Dermis microvascular lymphatic vessel endothelial cell (primary cell): ENCODE measurements around the gene SIM2. TPM values are rescaled to one million over a fixed set of nuclear protein-coding genes. Genes with fewer than 3 reads are reported as not detected.
A peak's percentile ranks its signal among the peaks of the same experiment; 100 is the strongest.

ENCODE experiments used
- DNase-seq, 2 donors: peaks; one replicate each; pipeline versions ENCODE4 v3.0.0 to v3.0.0-alpha.2; 2010; ENCODE audit warnings: low read depth in 2 of 2
- total RNA-seq: library from RNA; depleted of rRNA; stranded (reverse); fragments of >200 nt; gene quantifications from 2 replicates; pipeline ENCODE4 v1.2.1, GENCODE V29; 2014

The SIM2 gene
- total RNA-seq, 1 donor from 2014 or later = not detected

DNA sequence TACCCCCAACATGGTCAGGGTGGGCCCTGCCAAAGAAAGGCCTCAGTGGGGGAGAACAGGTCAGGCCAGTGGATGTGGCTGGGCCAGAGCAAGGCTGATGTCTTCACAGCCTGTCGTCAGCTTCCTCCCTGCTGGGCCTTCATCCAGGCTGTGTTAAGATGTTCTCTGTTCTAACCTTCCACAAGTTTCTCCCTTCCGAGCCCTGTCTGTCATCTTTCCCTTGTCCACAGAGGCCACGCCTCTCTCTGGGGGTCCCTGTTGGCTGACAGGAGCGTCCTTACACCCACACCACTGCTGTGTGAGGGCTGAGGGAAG, 36.2 kb downstream of the SIM2 start:
- no peak for DNase-seq

DNA sequence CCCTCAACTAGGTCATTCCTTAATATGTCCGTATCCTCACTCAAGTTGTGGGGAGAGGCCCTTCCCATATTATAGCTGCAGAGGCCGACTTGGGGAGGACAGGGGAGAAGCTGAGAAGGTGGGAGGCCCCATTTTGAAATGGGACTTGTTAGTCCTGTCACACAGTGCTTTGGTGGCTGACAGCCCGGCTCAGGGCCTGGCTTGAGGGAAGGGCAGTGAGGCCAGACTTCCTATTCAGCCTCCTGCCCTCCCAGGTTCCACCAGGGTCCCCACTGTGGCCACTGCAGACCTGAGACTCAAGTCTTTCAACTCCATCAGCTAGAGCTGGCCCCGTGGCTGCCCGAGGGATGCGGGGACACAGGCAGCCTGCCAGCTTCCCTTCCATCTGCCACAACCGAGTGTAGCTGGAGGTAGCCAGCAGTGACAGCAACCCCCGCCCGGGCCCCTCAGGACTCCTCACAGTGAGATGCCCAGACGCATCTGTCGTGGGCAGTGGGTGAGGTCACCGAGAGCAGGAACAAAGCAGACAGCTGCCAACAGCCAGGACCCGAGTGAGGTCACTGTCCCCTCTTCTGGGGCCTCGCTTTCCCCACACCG, 36.9 kb downstream of the SIM2 start:
- DNase-seq = no peak

DNA sequence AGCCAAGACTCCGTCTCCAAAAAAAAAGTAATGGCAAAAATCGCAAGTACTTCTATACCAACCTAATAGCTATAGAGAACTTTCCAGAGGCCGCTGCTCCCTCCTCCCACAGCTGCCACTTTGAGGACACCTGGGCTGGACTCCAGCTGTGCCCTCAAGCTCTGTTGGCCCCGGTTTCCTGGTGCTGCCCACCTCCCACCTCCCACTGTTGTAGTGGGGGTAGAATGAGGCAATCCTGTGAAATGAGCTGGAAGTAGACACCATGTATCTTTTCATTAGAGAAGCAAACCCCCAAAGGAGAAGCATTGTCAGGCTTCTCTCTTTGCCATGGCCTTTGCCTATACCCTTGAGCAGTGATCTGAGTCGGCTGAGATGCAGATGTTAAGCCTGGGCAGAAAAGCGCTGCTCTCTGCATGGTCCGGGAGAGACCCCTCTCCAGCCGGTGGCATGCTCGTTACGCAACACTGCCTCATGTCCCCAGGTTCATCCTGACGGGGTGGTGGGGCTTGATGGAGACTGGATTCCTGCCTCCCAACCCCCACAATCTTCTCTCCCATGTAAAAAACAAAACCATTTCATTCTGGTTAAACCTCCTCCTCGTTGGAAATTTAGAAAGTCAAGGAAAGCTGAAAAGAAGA, 39.7 kb downstream of the SIM2 start:
- no peak for DNase-seq

DNA sequence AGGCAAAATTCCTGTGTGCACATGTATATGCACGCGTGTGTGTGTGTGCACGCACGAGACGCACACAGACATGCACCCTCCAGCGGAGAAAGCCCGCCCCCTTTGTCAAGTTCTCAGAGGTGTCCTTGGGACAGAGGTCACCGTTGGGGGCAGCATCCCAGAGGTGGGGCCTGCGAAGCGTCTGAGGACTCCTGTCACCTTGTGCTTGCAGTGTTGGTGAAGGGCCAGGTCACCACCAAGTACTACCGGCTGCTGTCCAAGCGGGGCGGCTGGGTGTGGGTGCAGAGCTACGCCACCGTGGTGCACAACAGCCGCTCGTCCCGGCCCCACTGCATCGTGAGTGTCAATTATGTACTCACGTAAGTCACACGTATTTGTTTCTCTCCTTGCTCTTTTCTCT, 42.6 kb downstream of the SIM2 start:
- no peak for DNase-seq

DNA sequence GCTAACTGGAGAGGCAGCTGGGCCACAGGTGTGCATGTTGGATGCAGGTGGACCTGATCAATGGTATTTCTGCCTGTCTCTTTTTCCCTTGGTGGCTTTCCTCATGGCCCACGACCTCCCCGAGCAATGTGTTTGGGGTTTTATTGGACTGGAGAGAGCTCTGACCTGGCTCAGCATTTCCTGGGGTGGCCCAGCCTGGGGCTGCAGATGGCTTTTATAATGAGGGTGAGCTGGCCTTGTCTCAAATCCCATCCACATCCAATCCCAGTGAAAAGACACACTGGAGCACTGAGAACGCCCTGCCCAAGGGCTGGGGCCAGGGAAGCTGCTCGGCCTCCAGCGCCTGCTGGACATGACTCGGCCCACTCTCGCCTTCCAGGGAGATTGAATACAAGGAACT, 44.1 kb downstream of the SIM2 start:
- no peak for DNase-seq

DNA sequence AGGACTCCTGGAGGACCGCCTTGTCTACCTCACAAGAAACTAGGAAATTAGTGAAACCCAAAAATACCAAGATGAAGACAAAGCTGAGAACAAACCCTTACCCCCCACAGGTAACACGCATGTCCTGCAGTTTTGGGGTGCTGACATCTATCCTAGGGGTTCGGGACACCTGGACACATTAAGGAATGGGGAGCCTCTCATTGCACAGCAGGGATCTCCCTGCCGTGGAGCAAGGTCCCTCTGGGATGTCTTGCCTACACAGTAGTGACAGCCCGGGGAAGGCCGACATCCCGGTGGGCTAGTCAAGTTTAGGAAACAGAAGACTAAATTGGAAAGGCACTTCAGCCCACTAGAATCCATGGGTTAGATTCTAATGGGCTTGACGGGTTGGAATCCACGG, 44.5 kb downstream of the SIM2 start:
- no peak for DNase-seq

DNA sequence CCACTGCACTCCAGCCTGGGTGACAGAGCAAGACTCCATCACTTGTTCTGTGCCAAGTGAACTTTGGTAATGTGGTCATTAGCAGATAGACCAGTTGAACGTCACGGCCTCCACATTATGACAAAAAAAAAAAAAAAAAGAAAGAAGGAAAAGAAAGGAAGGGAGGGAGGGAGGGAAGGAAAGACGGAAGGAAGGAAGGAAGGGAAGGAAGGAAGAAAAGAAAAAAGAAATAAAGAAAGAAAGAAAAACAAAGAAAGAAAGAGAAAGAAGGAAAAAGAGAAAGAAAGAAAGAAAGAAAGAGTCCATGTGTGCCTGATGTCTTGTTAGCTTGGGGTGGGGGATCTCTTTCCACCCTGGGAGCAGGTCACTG, 45.3 kb downstream of the SIM2 start:
- no peak for DNase-seq

DNA sequence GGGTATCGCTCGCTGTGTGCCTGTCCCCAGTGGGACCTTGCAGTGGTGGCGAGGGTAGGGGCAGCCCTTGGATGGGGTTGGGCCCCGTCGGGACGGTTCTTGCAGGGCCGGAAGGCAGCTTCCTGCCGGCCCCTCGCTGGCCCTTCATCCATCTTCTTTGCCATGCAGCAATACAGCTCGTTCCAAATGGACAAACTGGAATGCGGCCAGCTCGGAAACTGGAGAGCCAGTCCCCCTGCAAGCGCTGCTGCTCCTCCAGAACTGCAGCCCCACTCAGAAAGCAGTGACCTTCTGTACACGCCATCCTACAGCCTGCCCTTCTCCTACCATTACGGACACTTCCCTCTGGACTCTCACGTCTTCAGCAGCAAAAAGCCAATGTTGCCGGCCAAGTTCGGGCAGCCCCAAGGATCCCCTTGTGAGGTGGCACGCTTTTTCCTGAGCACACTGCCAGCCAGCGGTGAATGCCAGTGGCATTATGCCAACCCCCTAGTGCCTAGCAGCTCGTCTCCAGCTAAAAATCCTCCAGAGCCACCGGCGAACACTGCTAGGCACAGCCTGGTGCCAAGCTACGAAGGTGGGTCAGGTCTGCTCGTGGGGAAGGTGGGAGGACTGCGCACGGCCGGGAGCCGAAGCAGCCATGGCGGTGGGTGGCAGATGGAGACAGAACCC, 45.8 kb downstream of the SIM2 start:
- DNase-seq = no peak

DNA sequence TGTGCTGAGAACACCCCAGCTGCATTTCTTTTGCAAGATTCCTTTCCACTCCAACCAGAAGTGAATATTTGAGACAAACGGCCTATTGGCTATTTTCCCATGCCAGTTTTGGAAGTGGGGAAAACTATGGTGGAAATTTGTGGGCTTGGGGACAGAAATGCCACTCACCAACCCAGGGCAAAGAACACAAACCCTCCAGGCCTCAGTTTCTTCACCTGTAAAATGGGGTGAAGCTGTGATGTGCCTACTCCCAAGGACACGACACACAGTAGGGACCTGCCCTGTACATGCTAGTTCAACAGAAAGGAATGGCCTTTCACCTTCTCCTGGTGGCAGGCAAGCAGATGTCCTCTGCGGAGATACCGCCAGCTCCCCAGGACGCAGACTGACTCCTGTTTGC, 46.5 kb downstream of the SIM2 start:
- no peak for DNase-seq

DNA sequence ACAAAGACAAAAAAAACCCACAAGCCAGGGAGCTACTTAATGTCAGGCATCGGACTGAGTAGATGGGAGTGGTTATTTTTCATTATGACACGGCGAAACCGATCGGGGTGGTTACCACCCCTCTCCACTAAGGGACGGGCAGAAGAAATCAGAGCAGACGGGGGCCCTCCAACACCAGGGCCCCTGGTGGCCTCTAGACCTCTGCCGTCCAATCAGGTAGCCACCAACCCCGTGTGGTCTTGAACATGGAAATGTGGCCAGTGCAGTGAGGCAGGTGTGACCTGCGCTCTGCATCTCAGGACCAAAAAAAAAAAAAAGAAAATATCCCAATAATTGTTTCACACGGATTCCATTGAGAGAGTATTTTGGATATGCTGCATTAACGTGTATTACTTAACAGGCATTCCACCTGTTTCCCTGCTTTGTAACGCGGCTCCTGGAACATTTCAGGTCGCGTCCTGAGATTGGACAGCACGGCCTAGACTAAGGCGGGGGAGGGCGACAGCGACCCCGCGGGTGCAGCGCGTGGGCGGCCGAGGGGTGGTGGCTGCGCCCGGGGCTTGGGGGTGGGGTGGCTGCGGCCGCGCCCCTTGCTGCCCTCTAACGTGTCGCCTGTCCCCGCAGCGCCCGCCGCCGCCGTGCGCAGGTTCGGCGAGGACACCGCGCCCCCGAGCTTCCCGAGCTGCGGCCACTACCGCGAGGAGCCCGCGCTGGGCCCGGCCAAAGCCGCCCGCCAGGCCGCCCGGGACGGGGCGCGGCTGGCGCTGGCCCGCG, 48.3 kb downstream of the SIM2 start:
- DNase-seq = peak in 1 of 2 donors; percentile 7

DNA sequence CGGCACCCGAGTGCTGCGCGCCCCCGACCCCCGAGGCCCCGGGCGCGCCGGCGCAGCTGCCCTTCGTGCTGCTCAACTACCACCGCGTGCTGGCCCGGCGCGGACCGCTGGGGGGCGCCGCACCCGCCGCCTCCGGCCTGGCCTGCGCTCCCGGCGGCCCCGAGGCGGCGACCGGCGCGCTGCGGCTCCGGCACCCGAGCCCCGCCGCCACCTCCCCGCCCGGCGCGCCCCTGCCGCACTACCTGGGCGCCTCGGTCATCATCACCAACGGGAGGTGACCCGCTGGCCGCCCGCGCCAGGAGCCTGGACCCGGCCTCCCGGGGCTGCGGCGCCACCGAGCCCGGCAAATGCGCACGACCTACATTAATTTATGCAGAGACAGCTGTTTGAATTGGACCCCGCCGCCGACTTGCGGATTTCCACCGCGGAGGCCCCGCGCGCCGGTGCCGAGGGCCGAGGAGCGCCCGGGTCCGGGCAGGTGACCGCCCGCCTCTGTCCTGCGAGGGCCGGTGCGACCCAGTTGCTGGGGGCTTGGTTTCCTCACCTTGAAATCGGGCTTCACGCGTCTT, 49.0 kb downstream of the SIM2 start:
- DNase-seq = peak; percentile 4 to 63

DNA sequence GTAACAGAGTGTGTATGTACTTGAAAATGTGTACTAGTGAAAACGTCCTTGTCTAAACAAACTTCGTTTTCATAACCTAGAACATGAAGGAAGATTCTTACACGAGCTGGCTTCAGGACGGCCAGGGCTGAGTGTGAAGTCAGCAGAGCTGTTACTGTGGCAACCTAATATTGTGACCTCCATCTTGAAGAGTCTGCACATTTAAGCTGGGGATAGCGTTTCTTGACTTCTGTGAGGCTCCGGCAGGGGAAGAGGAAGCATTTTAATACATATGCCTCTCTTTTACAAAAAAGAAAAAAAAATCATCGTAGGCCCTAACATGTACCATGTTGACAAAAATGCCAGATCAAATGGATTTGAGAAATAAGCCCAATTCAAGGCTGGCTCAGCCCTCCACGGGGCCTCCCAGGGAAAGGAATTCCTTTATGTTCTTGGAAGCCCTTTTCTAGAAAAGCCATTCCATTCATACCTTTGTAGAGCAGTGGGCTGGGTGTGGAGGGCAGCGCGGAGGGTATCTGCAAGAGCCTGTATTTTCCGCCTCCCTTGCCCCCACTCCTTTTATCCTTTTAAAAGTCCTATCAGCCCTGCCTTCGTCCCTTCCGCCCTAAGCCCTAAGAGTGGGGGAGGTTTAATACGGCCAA, 51.1 kb downstream of the SIM2 start:
- no peak for DNase-seq

DNA sequence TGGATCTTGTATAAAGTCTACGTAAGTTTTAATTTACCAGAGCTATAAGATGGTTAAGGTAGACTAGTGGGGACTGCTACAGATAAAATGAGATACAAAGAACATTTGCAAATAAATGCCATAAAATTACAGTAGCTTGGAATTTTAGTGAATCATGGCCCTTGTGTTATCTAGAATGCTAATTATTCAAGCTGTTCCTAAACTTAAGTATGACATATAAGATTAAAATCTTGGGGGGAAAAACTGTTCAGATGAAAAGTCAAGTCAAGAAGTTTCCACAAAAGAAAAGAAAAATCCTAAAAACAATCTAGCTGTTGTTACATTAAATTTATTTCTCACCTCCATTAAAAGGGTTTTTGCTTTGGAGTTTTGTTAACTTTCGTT, 51.7 kb downstream of the SIM2 start:
- no peak for DNase-seq

DNA sequence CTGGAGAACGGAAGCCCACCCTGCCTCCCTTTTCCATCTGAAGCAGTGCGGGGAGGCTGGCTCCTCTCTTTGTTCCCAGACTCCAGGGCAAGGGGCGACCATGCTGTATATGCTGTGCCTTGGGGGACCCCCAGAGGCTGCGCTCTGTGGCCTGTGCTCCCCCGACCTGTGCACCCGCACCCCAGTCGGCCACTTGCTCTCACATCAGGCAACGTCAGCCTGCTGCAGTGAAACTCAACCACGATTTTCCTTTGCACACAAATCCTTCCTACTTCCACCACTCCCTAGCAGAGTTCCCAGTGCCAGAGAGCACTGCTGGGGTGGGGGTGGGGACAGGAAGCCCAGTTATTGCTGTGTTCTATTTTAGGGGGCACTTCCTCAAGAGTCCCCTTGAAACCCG, 52.5 kb downstream of the SIM2 start:
- no peak for DNase-seq

DNA sequence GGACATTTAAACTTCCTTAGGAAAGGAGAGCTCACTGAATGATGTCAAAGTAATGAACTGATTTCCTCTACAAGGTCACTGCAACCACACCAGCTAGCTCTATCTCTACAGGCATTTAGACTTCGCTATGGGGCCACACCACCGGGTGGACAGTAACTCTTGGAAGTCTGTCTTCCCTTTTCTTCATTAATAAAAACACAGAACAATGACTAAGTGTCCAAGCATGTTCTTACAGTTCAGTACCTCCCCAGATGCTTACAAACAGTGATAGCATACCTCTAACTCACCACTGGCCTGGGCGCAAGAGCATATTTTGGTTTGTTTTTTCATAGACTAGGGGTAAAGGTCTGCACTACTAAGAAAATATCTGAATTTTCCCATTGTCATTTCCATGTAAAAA, 54.6 kb downstream of the SIM2 start:
- DNase-seq = peak in 1 of 2 donors; percentile 25

DNA sequence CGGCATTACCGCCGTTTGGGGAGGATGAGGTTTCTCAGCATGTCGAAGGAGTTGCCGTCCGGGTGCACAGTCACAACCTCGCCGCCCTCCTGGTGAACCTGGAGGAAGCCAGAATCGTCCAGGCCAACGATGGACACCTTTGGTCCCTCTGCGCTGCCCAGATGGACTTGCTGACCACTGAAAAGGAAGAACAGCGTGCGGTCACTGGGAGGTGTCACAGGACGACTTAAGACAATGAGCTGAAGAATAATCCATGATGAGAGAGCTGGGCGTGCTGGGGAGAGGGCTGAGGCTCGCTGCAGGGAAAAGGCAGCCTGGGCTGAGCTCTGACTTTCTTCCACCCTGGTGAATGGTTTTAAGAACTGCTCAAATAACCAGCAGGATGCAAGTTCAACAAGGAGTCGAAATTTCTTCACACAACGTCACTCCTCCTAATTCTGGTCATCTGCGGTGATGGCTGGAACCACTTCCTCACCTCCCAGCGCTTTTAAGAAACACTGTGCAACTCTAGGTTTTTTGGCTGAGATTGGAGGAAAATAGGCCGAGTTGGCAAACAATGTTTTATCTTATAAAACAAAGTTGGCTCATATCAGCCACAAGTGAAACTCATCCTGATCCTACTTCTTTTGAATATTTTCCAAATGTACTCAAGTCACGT, 55.5 kb downstream of the SIM2 start:
- no peak for DNase-seq

DNA sequence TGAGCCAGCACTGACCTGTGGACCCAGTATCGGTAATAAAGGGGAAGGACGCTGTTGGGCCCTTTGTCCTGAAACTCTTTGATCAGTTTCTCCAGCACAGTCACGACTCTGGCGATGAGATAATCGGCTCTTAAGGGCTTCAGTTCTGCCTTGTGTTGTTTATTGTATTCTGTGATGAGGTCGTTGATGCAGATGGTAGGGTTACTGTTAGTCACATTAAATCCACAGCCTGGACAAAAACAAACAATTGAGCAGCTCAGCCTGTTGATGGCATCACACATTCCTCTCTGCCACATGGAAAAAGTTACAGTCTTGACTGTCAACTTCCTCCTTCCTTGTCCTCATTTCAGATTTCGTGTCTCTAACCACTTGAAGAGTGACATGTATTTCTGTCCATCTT, 57.6 kb downstream of the SIM2 start:
- DNase-seq = peak in 1 of 2 donors; percentile 19

DNA sequence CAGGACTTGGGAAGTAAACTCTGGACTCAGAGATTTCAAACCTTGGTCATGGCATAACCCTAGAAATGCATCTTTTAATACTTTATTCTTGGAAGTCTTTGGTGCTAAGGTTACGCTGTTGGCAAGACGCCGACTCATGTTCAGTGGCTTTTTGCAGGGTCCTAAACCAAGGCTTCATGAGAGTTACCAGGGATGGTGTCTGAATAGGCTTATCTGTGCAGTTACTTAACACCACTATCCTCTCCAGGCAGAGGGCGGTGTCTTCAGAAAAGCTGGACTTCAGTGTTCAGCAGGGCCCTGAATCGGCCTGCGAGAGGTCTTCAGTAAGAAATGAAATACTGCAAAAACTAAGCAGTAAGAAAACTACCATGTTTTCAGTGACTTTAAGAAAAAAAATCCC, 58.3 kb downstream of the SIM2 start:
- no peak for DNase-seq

DNA sequence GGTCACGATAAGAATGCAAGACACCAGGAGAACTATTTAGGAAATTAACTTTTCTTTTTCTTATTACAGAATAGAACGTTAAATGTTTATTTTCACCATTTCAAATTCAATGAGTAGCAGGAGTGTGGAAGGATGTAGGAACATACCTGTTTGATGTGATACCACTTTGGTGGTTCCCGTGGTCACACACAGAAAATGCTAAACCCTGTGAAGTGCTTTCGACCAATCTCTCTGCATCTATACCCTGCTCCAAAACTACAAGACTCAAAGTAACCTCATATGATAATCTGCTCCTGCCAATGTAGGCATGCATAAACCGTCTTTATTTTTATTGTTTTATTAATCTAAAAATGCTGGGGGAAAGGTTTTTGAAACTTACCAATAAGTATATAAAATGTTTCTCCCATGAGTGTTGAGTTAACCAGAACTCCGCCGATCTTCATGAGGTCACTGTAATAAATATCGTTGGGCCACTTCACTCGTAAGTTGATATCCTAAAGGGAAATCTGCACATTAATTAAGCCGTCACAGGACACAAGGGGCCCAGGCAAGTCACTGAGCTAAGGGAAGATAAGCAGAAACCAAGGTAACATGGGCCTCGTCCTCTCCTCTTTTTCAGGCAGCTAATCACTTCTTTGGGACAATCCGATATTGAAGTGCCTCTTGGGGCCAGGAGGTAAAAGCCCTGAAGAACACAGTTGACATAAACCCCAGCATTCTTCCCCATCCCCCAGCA, 60.6 kb downstream of the SIM2 start:
- DNase-seq = no peak

DNA sequence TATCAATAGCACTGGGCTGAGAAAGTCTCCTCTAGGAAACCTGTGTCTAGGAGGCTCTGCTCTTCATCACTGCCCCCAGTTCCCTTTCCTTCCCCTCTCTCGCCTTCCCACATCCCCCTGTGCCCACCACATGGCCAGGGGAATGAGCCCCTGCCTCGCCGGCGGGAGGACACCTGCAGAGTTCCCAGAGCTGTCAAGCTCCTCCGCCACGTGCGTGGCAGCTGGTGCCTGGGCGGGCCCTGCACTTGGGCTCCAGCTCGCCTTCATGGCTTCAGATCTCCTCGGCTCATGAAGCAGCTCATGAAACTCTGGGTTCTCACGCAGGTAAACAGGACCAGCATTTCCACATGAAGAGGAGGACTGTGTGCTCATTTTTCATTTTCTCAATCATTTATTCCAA, 62.8 kb downstream of the SIM2 start:
- no peak for DNase-seq

DNA sequence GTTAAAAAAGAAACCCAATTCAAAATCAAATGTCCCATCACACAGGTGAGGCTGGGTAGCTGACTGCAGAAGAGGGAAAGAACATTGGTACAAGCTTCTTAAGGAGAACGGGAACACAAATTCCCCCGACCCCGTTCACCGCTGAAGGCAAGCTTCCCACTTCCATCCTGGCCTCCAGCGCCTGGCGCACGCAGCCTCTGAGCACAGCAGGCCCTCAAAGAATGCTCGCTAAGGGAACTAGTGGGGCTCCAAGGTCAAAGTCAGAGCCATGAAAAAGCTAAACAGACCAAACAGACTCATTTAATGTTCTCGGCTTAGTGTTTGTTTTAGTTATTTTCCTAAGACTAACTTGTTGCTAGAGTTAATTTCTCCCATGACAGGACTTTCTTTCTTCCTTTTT, 63.7 kb downstream of the SIM2 start:
- no peak for DNase-seq
